H1 (cell line): ENCODE measurements around the gene ALKBH3.

Source experiments
- BACH1 ChIP-seq: IDR thresholded peaks from 2 replicates; pipeline ENCODE4 v1.6.1; 2012; ENCODE audit warnings: low read length, improper control_type of control experiment
- EZH2 ChIP-seq: fragments of 200-600 bp; sonication (generic); IDR thresholded peaks from 2 replicates; pipeline ENCODE4 v1.7.1; 2012; ENCODE audit warnings: low read depth, mild to moderate bottlenecking, moderate library complexity, low read length, inconsistent platforms; ENCODE audit not compliant: severe bottlenecking
- FOSL1 ChIP-seq: IDR thresholded peaks from 2 replicates; pipeline ENCODE4 v1.6.1; 2011; ENCODE audit warnings: mild to moderate bottlenecking, low read depth, low read length, moderate library complexity; ENCODE audit not compliant: insufficient read depth
- GABPA ChIP-seq: IDR thresholded peaks from 2 replicates; pipeline ENCODE4 v1.6.1; 2011; ENCODE audit warnings: mild to moderate bottlenecking, low read length, moderate library complexity, borderline replicate concordance; ENCODE audit not compliant: insufficient read depth
- JUN ChIP-seq: IDR thresholded peaks from 2 replicates; pipeline ENCODE4 v1.6.1; 2011; ENCODE audit warnings: low read depth, mild to moderate bottlenecking, improper control_type of control experiment, low read length
- JUND ChIP-seq: IDR thresholded peaks from 2 replicates; pipeline ENCODE4 v1.6.1; 2011; ENCODE audit warnings: mild to moderate bottlenecking, improper control_type of control experiment, low read length
- KDM5A ChIP-seq: fragments of 200-600 bp; IDR thresholded peaks from 2 replicates; pipeline ENCODE4 v1.7.1; 2012; ENCODE audit warnings: mild to moderate bottlenecking, low read length, inconsistent platforms, mixed read lengths
- POLR2A ChIP-seq, 2 experiments: IDR thresholded peaks; 1 replicate in 1 of 2; 2 replicates in 1 of 2; pipeline ENCODE4 v1.6.1; 2011; ENCODE audit warnings: low read depth in 2 of 2, low read length in 2 of 2, mild to moderate bottlenecking in 2 of 2; ENCODE audit errors: control extremely low read depth in 1 of 2
- POLR2AphosphoS5 ChIP-seq: IDR thresholded peaks from 2 replicates; pipeline ENCODE4 v1.6.1; 2011; ENCODE audit warnings: low read depth, low read length
- RFX5 ChIP-seq: IDR thresholded peaks from 2 replicates; pipeline ENCODE4 v1.6.1; 2011; ENCODE audit warnings: low read depth, low read length, improper control_type of control experiment, borderline replicate concordance
- TAF7 ChIP-seq: optimal IDR thresholded peaks from 2 replicates; pipeline ENCODE3; 2011; ENCODE audit warnings: low read depth, mild to moderate bottlenecking, inconsistent platforms, low read length, moderate library complexity, borderline replicate concordance
- TF ChIP-seq, protein P1 (sequence below): IDR thresholded peaks from 2 replicates; pipeline ENCODE4 v1.6.1; 2011; ENCODE audit warnings: low read length, improper control_type of control experiment
- TF ChIP-seq, protein P2 (sequence below), 3 experiments: IDR thresholded peaks; 1 replicate in 2 of 3; 2 replicates in 1 of 3; pipeline versions ENCODE4 v1.5.1 to v1.6.1; 2011; ENCODE audit warnings: low read length in 3 of 3, mild to moderate bottlenecking in 3 of 3, inconsistent platforms in 2 of 3, low read depth in 1 of 3, moderate library complexity in 1 of 3; ENCODE audit not compliant: insufficient read depth in 1 of 3; ENCODE audit errors: control extremely low read depth in 1 of 3
- TF ChIP-seq, protein P3 (sequence below): IDR thresholded peaks from 2 replicates; pipeline ENCODE4 v1.6.1; 2012; ENCODE audit warnings: inconsistent platforms

DNA sequence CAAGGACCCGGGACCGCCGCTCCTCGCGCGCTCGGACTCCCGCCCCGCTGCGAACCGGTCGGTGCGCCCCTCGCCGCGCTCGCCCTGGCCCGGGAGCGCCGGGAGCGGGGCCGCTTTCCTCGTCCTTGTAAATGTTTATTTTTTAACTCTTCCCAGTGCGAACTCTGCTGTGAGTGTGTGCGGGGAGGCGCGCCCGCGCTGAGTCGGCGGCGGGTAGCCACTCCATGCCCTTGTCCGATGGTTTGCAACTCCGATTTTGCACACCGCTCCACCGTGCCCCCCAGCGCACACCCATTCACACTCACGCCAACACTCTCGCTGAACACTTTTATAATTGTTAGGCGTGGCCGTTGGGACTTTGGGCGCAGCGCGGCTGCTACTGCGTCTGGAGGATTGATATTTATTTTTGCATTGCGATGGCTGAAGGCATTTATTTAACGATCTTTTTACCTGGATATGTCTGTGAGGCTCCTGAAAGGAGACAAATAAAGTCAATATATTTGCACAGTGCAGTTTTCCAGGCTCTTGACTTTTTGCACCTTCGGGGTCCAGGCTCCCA, 62.8 kb downstream of the ALKBH3 start:
- no peak for TF ChIP-seq JUND
- TF ChIP-seq, protein P1, sequence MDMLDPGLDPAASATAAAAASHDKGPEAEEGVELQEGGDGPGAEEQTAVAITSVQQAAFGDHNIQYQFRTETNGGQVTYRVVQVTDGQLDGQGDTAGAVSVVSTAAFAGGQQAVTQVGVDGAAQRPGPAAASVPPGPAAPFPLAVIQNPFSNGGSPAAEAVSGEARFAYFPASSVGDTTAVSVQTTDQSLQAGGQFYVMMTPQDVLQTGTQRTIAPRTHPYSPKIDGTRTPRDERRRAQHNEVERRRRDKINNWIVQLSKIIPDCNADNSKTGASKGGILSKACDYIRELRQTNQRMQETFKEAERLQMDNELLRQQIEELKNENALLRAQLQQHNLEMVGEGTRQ = no peak
- no peak for TF ChIP-seq GABPA
- TF ChIP-seq KDM5A = no peak
- TF ChIP-seq POLR2A (IDR thresholded peaks at IDR 0.05; ENCODE audit: control extremely low read depth in 1 of 2, low read depth in 2 of 2, low read length in 2 of 2) = no peak
- no peak for TF ChIP-seq RFX5
- TF ChIP-seq, protein P2, sequence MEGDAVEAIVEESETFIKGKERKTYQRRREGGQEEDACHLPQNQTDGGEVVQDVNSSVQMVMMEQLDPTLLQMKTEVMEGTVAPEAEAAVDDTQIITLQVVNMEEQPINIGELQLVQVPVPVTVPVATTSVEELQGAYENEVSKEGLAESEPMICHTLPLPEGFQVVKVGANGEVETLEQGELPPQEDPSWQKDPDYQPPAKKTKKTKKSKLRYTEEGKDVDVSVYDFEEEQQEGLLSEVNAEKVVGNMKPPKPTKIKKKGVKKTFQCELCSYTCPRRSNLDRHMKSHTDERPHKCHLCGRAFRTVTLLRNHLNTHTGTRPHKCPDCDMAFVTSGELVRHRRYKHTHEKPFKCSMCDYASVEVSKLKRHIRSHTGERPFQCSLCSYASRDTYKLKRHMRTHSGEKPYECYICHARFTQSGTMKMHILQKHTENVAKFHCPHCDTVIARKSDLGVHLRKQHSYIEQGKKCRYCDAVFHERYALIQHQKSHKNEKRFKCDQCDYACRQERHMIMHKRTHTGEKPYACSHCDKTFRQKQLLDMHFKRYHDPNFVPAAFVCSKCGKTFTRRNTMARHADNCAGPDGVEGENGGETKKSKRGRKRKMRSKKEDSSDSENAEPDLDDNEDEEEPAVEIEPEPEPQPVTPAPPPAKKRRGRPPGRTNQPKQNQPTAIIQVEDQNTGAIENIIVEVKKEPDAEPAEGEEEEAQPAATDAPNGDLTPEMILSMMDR (IDR thresholded peaks at IDR 0.05; ENCODE audit: control extremely low read depth in 1 of 3, insufficient read depth in 1 of 3, low read depth in 1 of 3, low read length in 3 of 3) = no peak
- TF ChIP-seq EZH2 = peak; percentile 86
- no peak for TF ChIP-seq JUN
- TF ChIP-seq, protein P3, sequence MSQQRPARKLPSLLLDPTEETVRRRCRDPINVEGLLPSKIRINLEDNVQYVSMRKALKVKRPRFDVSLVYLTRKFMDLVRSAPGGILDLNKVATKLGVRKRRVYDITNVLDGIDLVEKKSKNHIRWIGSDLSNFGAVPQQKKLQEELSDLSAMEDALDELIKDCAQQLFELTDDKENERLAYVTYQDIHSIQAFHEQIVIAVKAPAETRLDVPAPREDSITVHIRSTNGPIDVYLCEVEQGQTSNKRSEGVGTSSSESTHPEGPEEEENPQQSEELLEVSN = no peak
- no peak for TF ChIP-seq TAF7
- TF ChIP-seq BACH1 = no peak
- no peak for TF ChIP-seq FOSL1
- TF ChIP-seq POLR2AphosphoS5 = no peak
